ENCODE data around the gene PHB1.
"Not testable (repeated sequence)": the region's sequence is repeated elsewhere in the genome, so short reads cannot be mapped to it uniquely, and the experiment has no call there.

Gene PHB1

GRCh38 chr17:49407981-49408501 lies 6.6 kb downstream of the PHB1 start:
- intact Hi-C loops (cut with DNase I), result loop anchor here (5.0 kb wide), 1 partner anchor 149 kb away; no protein-coding TSS in a partner anchor
- peak in 9 of 10 donors; percentile 49 to 94 (median 73) for DNase-seq

GRCh38 chr17:49407086-49407485 lies 7.6 kb downstream of the PHB1 start:
- intact Hi-C loops (cut with DNase I), result loop anchor here (5.0 kb wide), 1 partner anchor 150 kb away; no protein-coding TSS in a partner anchor
- peak in 2 of 10 donors; percentile 9 to 19 for DNase-seq

- intact Hi-C loops (cut with DNase I), result loop anchor here (5.0 kb wide), 1 partner anchor 151 kb away; no protein-coding TSS in a partner anchor
- peak in 1 of 10 donors; percentile 27 for DNase-seq
Observed at GRCh38 chr17:49406421-49407061, 8.1 kb downstream of the PHB1 start.

- DNase-seq, result peak in 1 of 10 donors; percentile 46
- intact Hi-C loops (cut with DNase I), result loop anchor here (5.0 kb wide), 1 partner anchor 152 kb away; no protein-coding TSS in a partner anchor
Observed at GRCh38 chr17:49404906-49405305, 9.8 kb downstream of the PHB1 start.

GRCh38 chr17:49404361-49404760 lies 10.3 kb downstream of the PHB1 start:
- peak in 2 of 10 donors; percentile 72 to 75 for DNase-seq
- intact Hi-C loops (cut with DNase I), result no loop called here

- peak in 3 of 10 donors; percentile 46 to 75 (median 62) for DNase-seq
- intact Hi-C loops (cut with DNase I), result no loop called here
Observed at GRCh38 chr17:49403514-49404289, 11.0 kb downstream of the PHB1 start.

- intact Hi-C loops (cut with DNase I), result no loop called here
- peak in 2 of 10 donors; percentile 17 to 65 for DNase-seq
Observed at GRCh38 chr17:49402706-49403105, 12.0 kb downstream of the PHB1 start.

GRCh38 chr17:49401971-49402611 lies 12.6 kb downstream of the PHB1 start:
- intact Hi-C loops (cut with DNase I), result no loop called here

GRCh38 chr17:49399995-49400394 lies 14.7 kb downstream of the PHB1 start:
- DNase-seq, result peak in 2 of 10 donors; percentile 4 to 7
- intact Hi-C loops (cut with DNase I), result no loop called here

More at GRCh38 chr17:49401971-49402611, 12.6 kb downstream of the PHB1 start:
- DNase-seq, result peak in 7 of 10 donors; percentile 34 to 85 (median 54)

GRCh38 chr17:49397586-49397985 lies 17.1 kb downstream of the PHB1 start:
- intact Hi-C loops (cut with DNase I), result no loop called here

GRCh38 chr17:49393491-49394255 lies 21.0 kb downstream of the PHB1 start:
- intact Hi-C loops (cut with DNase I), result no loop called here

More at GRCh38 chr17:49397586-49397985, 17.1 kb downstream of the PHB1 start:
- peak in 2 of 10 donors; percentile 9 to 51 for DNase-seq

GRCh38 chr17:49390548-49391324 lies 23.9 kb downstream of the PHB1 start:
- intact Hi-C loops (cut with DNase I), result no loop called here
- peak in 2 of 10 donors; percentile 42 to 80 for DNase-seq

More at GRCh38 chr17:49393491-49394255, 21.0 kb downstream of the PHB1 start:
- DNase-seq, result peak in 2 of 10 donors; percentile 20 to 36

- peak in 1 of 10 donors; percentile 66 for DNase-seq
- intact Hi-C loops (cut with DNase I), result not testable (repeated sequence)
Observed at GRCh38 chr17:49389514-49390347, 25.0 kb downstream of the PHB1 start.

GRCh38 chr17:49388692-49389513 lies 25.8 kb downstream of the PHB1 start:
- peak in 1 of 10 donors; percentile 56 for DNase-seq
- intact Hi-C loops (cut with DNase I), result no loop called here

GRCh38 chr17:49388290-49388640 lies 26.4 kb downstream of the PHB1 start:
- peak in 1 of 10 donors; percentile 54 for DNase-seq
- intact Hi-C loops (cut with DNase I), result no loop called here

- intact Hi-C loops (cut with DNase I), result no loop called here
- DNase-seq, result peak in 1 of 10 donors; percentile 33
Observed at GRCh38 chr17:49387498-49388289, 27.0 kb downstream of the PHB1 start.
